Tibial nerve (tissue), 4 donors: ENCODE data around the gene OR2V2.

Experiments
- EP300 ChIP-seq, 2 donors: sonication (generic); formaldehyde crosslinking; IDR thresholded peaks; one replicate each; pipeline ENCODE4 v1.6.1; 2017; ENCODE audit warnings: antibody characterized with exemption in 2 of 2, mild to moderate bottlenecking in 1 of 2
- POLR2A ChIP-seq, 2 donors: fragments of 450-650 bp; IDR thresholded peaks; one replicate each; pipeline ENCODE4 v1.6.1; 2017; ENCODE audit warnings: antibody characterized with exemption in 2 of 2, mild to moderate bottlenecking in 2 of 2, moderate library complexity in 2 of 2
- TF ChIP-seq, protein P1 (sequence below), 5 experiments: fragments of 200-600 bp in 3 of 5; fragments of 450-650 bp in 2 of 5; sonication (generic) in 3 of 5; IDR thresholded peaks; one replicate each; pipeline ENCODE4 v1.5.1; 2016 to 2019; ENCODE audit warnings: antibody characterized with exemption in 5 of 5, mild to moderate bottlenecking in 3 of 5, moderate library complexity in 2 of 5

DNA sequence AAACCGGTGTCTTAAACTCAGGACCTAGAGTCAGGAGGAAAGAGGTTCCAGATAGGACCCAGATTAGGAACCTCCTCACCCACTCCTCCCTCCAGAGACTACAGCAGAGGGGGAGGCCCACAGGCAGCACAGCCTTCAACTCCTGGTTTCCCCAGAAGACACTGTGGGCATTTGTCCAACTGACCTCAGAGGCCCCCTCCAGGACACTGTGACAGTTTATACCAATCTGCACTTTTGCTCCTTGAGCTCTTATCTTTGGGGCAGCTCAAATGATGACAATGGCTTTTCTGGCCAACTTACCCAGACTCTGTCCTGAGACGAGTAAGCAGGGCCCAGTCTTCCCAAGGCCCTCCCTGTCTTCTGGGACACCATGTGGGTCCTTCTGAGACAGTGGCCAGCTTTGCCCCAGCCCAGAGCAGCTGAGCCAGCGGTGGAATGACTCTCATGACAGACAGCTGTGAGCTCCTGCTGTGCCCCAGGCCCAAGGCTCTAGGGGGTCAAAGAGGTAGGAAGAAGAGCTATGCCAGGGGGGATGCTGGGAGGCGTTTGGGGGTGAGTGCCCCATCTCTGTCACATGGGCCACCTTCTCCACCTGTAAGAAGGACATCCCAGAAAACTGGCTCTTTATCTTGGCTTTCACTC is 14.3 kb downstream of the OR2V2 start:
- TF ChIP-seq, protein P1, sequence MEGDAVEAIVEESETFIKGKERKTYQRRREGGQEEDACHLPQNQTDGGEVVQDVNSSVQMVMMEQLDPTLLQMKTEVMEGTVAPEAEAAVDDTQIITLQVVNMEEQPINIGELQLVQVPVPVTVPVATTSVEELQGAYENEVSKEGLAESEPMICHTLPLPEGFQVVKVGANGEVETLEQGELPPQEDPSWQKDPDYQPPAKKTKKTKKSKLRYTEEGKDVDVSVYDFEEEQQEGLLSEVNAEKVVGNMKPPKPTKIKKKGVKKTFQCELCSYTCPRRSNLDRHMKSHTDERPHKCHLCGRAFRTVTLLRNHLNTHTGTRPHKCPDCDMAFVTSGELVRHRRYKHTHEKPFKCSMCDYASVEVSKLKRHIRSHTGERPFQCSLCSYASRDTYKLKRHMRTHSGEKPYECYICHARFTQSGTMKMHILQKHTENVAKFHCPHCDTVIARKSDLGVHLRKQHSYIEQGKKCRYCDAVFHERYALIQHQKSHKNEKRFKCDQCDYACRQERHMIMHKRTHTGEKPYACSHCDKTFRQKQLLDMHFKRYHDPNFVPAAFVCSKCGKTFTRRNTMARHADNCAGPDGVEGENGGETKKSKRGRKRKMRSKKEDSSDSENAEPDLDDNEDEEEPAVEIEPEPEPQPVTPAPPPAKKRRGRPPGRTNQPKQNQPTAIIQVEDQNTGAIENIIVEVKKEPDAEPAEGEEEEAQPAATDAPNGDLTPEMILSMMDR (IDR thresholded peaks at IDR 0.05) = no peak
- TF ChIP-seq POLR2A (IDR thresholded peaks at IDR 0.05) = no peak
- TF ChIP-seq EP300 (IDR thresholded peaks at IDR 0.05) = no peak
